Measurements from ENCODE around the gene TTLL11. TPM values are rescaled to one million over a fixed set of nuclear protein-coding genes. Genes with fewer than 3 reads are reported as not detected.

Gene TTLL11
- total and polyA plus RNA-seq, 2 experiments from 2014 or later, result 5.5 to 7.6 TPM

GRCh38 chr9:121844098-121844497, 249.0 kb downstream of the TTLL11 start:
- Histone ChIP-seq H3K4me2 (no peak overlapping the region), H3K4me1 (ENCODE audit: insufficient read depth) (no peaks in the 10 kb centered on the region), H3K4me3 (no peak overlapping the region), H3K27ac (no peak overlapping the region), H3K9me2 (replicated peaks; ENCODE audit: insufficient read depth) (no peaks in the 10 kb centered on the region), H3K36me3 (replicated peaks; ENCODE audit: insufficient read depth, low read depth) (no peaks in the 10 kb centered on the region), H3K27me3 (no peaks in the 10 kb centered on the region), H2AFZ (no peak overlapping the region), H3K9me3 (ENCODE audit: low read depth) (no peaks in the 10 kb centered on the region), H3K79me2 (no peaks in the 10 kb centered on the region), H4K20me1 (ENCODE audit: insufficient read depth, poor library complexity, severe bottlenecking) (no peaks in the 10 kb centered on the region)
- TF ChIP-seq EZH2 (IDR thresholded peaks at IDR 0.05; ENCODE audit: borderline replicate concordance) (no peak), EZH2phosphoT487 (IDR thresholded peaks at IDR 0.05; ENCODE audit: low read depth, severe bottlenecking, unreplicated experiment) (no peak), CTCF (IDR thresholded peaks at IDR 0.05; ENCODE audit: poor library complexity) (no peak)
- no peak for DNase-seq (ENCODE audit: low spot score)
- 42% methylated on average over 2 of the region's 2 CpGs for WGBS (ENCODE audit: low lambda C conversion rate, missing lambda C conversion rate)

DNA sequence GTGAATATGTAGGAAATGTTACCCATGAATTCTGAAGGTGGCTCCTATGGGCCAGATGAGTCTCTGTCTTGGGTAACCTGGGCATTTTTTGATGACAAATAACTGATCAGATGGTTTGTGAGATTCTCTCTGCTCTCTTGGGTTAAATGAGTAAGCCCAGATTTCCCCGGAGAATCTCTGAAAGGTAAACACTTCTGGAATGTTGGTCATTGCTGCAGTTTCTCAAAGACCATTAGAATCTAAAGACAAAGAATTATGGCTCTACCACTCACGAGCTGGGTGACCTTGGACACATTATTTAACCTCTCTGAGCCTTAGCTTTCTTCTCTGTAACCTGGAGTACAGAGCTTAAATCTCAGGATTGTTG, 250.5 kb downstream of the TTLL11 start:
- TF ChIP-seq EZH2phosphoT487 (IDR thresholded peaks at IDR 0.05; ENCODE audit: low read depth, severe bottlenecking, unreplicated experiment), result no peak
- no peak for TF ChIP-seq EZH2 (IDR thresholded peaks at IDR 0.05; ENCODE audit: borderline replicate concordance)
- TF ChIP-seq CTCF (IDR thresholded peaks at IDR 0.05; ENCODE audit: poor library complexity), result no peak
- Histone ChIP-seq H3K4me1 (ENCODE audit: insufficient read depth) (no peaks in the 10 kb centered on the region), H3K9me3 (ENCODE audit: low read depth) (no peaks in the 10 kb centered on the region), H2AFZ (no peak overlapping the region), H3K4me2 (no peak overlapping the region), H3K36me3 (replicated peaks; ENCODE audit: insufficient read depth, low read depth) (no peaks in the 10 kb centered on the region), H3K27me3 (no peaks in the 10 kb centered on the region), H4K20me1 (ENCODE audit: insufficient read depth, poor library complexity, severe bottlenecking) (no peaks in the 10 kb centered on the region), H3K9me2 (replicated peaks; ENCODE audit: insufficient read depth) (no peaks in the 10 kb centered on the region), H3K4me3 (no peak overlapping the region), H3K27ac (peak overlapping the region; percentile 25), H3K79me2 (no peaks in the 10 kb centered on the region)
- 16% methylated on average over 2 of the region's 2 CpGs for WGBS (ENCODE audit: low lambda C conversion rate, missing lambda C conversion rate)
- peak; percentile 25 for DNase-seq (ENCODE audit: low spot score)

- no peak for DNase-seq (ENCODE audit: low spot score)
- no peak overlapping the region for H2AFZ ChIP-seq
- no peaks in the 10 kb centered on the region for H3K9me3 ChIP-seq (ENCODE audit: low read depth)
- WGBS (ENCODE audit: low lambda C conversion rate, missing lambda C conversion rate), result 79% methylated on average over 10 of the region's 10 CpGs
- H3K36me3 ChIP-seq (replicated peaks; ENCODE audit: insufficient read depth, low read depth), result no peaks in the 10 kb centered on the region
- no peak overlapping the region for H3K4me2 ChIP-seq
- no peaks in the 10 kb centered on the region for H3K79me2 ChIP-seq
- TF ChIP-seq EZH2phosphoT487 (IDR thresholded peaks at IDR 0.05; ENCODE audit: low read depth, severe bottlenecking, unreplicated experiment) (no peak), CTCF (IDR thresholded peaks at IDR 0.05; ENCODE audit: poor library complexity) (no peak), EZH2 (IDR thresholded peaks at IDR 0.05; ENCODE audit: borderline replicate concordance) (no peak)
- H3K27me3 ChIP-seq, result no peaks in the 10 kb centered on the region
- no peaks in the 10 kb centered on the region for H3K4me1 ChIP-seq (ENCODE audit: insufficient read depth)
- H4K20me1 ChIP-seq (ENCODE audit: insufficient read depth, poor library complexity, severe bottlenecking), result no peaks in the 10 kb centered on the region
- no peak overlapping the region for H3K4me3 ChIP-seq
- no peaks in the 10 kb centered on the region for H3K9me2 ChIP-seq (replicated peaks; ENCODE audit: insufficient read depth)
- H3K27ac ChIP-seq, result peak overlapping the region; percentile 25
Observed at GRCh38 chr9:121841771-121842611, 251.1 kb downstream of the TTLL11 start.

All from hepatocyte (in vitro differentiated cells).